ENCODE results near the gene KANSL1.
"Not testable (repeated sequence)": the region's sequence is repeated elsewhere in the genome, so short reads cannot be mapped to it uniquely, and the experiment has no call there.

Gene KANSL1

GRCh38 chr17:46193151-46193625 is at the start of gene KANSL1:
Gene KANSL1, minus strand, starts transcription at chr17:46193429. Its CDS starts 21,286 bp downstream, at chr17:46172143.
- no peak for FAIRE-seq

GRCh38 chr17:46231359-46231758 is 38.1 kb upstream of the KANSL1 start:
- FAIRE-seq, result not testable (repeated sequence)

- not testable (repeated sequence) for FAIRE-seq
These were observed 32.1 kb upstream of the KANSL1 start for GRCh38 chr17:46225274-46225794.

- FAIRE-seq, result not testable (repeated sequence)
These were observed 31.6 kb upstream of the KANSL1 start for GRCh38 chr17:46224864-46225263.

GRCh38 chr17:46223041-46223440 is 29.8 kb upstream of the KANSL1 start:
- not testable (repeated sequence) for FAIRE-seq

GRCh38 chr17:46216682-46217081 is 23.5 kb upstream of the KANSL1 start:
- FAIRE-seq, result no peak

- FAIRE-seq, result no peak
These were observed 19.6 kb upstream of the KANSL1 start for GRCh38 chr17:46212634-46213435.

GRCh38 chr17:46208997-46209396 is 15.8 kb upstream of the KANSL1 start:
- FAIRE-seq, result no peak

- no peak for FAIRE-seq
These were observed 12.7 kb upstream of the KANSL1 start for GRCh38 chr17:46205975-46206374.

GRCh38 chr17:46202424-46202823 is 9.2 kb upstream of the KANSL1 start:
- FAIRE-seq, result no peak

- no peak for FAIRE-seq
These were observed 8.3 kb upstream of the KANSL1 start for GRCh38 chr17:46201491-46201890.

- FAIRE-seq, result no peak
These were observed 7.0 kb upstream of the KANSL1 start for GRCh38 chr17:46200197-46200596.

GRCh38 chr17:46199379-46199778 is 6.2 kb upstream of the KANSL1 start:
- FAIRE-seq, result no peak

GRCh38 chr17:46198233-46198632 is 5.0 kb upstream of the KANSL1 start:
- no peak for FAIRE-seq

- FAIRE-seq, result no peak
These were observed 4.3 kb upstream of the KANSL1 start for GRCh38 chr17:46197530-46197929.

GRCh38 chr17:46195939-46196716 is 2.9 kb upstream of the KANSL1 start:
- no peak for FAIRE-seq

GRCh38 chr17:46195217-46195855 is 2.1 kb upstream of the KANSL1 start:
- no peak for FAIRE-seq

- FAIRE-seq, result no peak
These were observed 1.4 kb upstream of the KANSL1 start for GRCh38 chr17:46194393-46195216.

- FAIRE-seq, result no peak
These were observed 580 bp upstream of the KANSL1 start for GRCh38 chr17:46193626-46194392.

GRCh38 chr17:46192439-46193150 is 634 bp downstream of the KANSL1 start:
- no peak for FAIRE-seq

GRCh38 chr17:46192189-46192438 is 1.1 kb downstream of the KANSL1 start:
- FAIRE-seq, result no peak

All from colon (tissue), 2 donors.